Stimulated activated CD4-positive, alpha-beta T cell treated with anti-CD3 and anti-CD28 coated beads, Interleukin-4, amount 100 ng/mL, for 4 hours (primary cell): Measurements from ENCODE around the gene ASPSCR1.
A peak's percentile ranks its signal among the peaks of the same experiment; 100 is the strongest.

ENCODE experiments used
- DNase-seq, 2 experiments: peaks; one replicate each; pipeline ENCODE4 v3.0.0-alpha.2; 2020

The ASPSCR1 gene

GRCh38 chr17:81977211-81977808 is at the start of gene ASPSCR1:
TSS of gene ASPSCR1 (plus strand) at chr17:81977629. CDS start at chr17:81977647, 18 bp downstream.
- peak; percentile 85 to 93 for DNase-seq

GRCh38 chr17:81927653-81928543 is 49.5 kb upstream of the ASPSCR1 start, which contains the start of gene MAFG:
TSS of gene MAFG (minus strand) at chr17:81927735. CDS start at chr17:81923185, 4,550 bp downstream.
- peak; percentile 87 to 90 for DNase-seq

- DNase-seq, result no peak
Observed at GRCh38 chr17:81928544-81929252, 48.7 kb upstream of the ASPSCR1 start.

GRCh38 chr17:81929253-81930141 is 47.9 kb upstream of the ASPSCR1 start:
- no peak for DNase-seq

GRCh38 chr17:81930142-81931125 is 47.0 kb upstream of the ASPSCR1 start:
- no peak for DNase-seq

- no peak for DNase-seq
Observed at GRCh38 chr17:81931189-81931556, 46.3 kb upstream of the ASPSCR1 start.

GRCh38 chr17:81931557-81932332 is 45.7 kb upstream of the ASPSCR1 start:
- DNase-seq, result no peak

- DNase-seq, result peak in 1 of 2 experiments; percentile 24
Observed at GRCh38 chr17:81932333-81932983, 45.0 kb upstream of the ASPSCR1 start.

GRCh38 chr17:81933178-81933699 is 44.2 kb upstream of the ASPSCR1 start:
- DNase-seq, result no peak

GRCh38 chr17:81934098-81934757 is 43.2 kb upstream of the ASPSCR1 start:
- no peak for DNase-seq

- no peak for DNase-seq
Observed at GRCh38 chr17:81934850-81935708, 42.4 kb upstream of the ASPSCR1 start.

- DNase-seq, result no peak
Observed at GRCh38 chr17:81935709-81936084, 41.7 kb upstream of the ASPSCR1 start.

- no peak for DNase-seq
Observed at GRCh38 chr17:81939218-81939617, 38.2 kb upstream of the ASPSCR1 start.

- DNase-seq, result no peak
Observed at GRCh38 chr17:81939881-81940385, 37.5 kb upstream of the ASPSCR1 start.

GRCh38 chr17:81940538-81941483 is 36.6 kb upstream of the ASPSCR1 start:
- no peak for DNase-seq

- DNase-seq, result no peak
Observed at GRCh38 chr17:81941484-81942166, 35.8 kb upstream of the ASPSCR1 start.
